ENCODE measurements around the gene LMAN2L.

The LMAN2L gene

DNA sequence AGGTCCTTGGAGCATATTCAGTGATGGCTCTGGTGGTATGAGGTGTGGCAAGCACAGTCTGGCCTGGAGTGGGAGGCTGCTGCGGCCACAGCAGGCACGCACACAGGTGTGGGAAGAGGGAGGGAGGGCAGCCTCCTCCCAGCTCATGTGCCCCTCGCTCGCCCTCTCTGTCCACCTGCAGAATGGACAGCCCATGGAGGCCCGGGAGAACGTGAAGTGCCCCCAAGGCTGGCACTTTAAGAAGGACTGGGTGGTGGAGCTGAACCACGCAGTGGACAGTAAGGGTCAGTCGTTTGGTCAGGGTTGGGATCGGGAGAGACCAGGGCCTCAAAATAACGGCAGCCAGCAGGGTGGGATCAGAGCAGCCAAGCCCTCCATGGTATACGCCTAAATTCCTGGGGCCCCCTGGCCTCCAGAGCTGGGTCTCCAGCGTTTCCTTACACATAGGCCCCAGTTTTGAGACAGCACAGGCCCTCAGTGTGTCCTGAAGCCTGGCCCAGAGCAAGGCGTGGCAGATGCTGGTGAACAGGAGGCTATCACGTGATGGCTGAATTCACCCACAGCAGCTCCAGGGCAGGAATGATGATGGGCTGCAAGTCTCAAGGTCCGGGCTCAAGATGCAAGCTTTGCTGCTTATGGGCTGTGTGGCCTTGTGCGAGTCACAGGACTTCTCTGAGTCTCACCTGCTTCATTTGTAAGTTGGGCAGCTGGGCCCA is 49.4 kb downstream of the LMAN2L start:
- TF ChIP-seq, protein P1, sequence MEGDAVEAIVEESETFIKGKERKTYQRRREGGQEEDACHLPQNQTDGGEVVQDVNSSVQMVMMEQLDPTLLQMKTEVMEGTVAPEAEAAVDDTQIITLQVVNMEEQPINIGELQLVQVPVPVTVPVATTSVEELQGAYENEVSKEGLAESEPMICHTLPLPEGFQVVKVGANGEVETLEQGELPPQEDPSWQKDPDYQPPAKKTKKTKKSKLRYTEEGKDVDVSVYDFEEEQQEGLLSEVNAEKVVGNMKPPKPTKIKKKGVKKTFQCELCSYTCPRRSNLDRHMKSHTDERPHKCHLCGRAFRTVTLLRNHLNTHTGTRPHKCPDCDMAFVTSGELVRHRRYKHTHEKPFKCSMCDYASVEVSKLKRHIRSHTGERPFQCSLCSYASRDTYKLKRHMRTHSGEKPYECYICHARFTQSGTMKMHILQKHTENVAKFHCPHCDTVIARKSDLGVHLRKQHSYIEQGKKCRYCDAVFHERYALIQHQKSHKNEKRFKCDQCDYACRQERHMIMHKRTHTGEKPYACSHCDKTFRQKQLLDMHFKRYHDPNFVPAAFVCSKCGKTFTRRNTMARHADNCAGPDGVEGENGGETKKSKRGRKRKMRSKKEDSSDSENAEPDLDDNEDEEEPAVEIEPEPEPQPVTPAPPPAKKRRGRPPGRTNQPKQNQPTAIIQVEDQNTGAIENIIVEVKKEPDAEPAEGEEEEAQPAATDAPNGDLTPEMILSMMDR (IDR thresholded peaks at IDR 0.05; ENCODE audit: insufficient read depth, low read length, poor library complexity, severe bottlenecking): no peak
- Histone ChIP-seq H3K27me3 (replicated peaks; ENCODE audit: control insufficient read depth, insufficient read depth, low read length) (no peaks in the 10 kb centered on the region; the same call in 1 of the 2 replicates), H3K36me3 (ENCODE audit: control insufficient read depth, insufficient read depth, low read length) (no peaks in the 10 kb centered on the region), H3K4me3 (replicated peaks; ENCODE audit: low read depth, low read length) (no peak overlapping the region)
- DNase-seq (ENCODE audit: extremely low read depth, insufficient read length): no peak

DNA sequence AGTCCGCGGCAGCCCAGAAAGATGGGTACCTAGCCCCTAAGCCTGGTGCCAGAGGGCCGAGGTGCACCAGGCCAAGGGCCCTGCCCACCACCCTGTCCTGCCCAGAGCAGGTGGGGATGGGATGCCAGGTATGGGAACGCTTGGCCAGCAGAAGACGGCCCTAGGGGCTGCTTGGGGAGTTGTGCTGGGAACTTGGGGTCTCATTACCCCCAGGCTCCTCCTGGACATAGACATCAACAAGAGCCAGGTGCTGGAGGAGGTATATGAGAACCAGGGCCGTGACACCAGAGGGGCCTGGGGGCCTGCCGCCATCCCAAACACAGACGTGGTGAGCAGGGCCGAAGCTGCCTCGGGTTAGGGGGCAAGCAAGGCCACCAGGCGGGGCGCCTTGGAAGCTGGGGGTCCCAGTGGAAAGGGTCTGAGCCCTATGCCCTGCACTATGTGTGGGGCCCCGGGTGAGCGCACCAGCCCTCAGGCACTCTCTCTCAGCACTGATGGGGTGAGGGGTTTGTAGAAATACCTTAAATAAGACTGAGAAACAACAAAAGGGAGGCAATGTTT is 50.4 kb downstream of the LMAN2L start:
- H3K27me3 ChIP-seq (replicated peaks; ENCODE audit: control insufficient read depth, insufficient read depth, low read length): no peaks in the 10 kb centered on the region; the same call in 1 of the 2 replicates
- no peak for DNase-seq (ENCODE audit: extremely low read depth, insufficient read length)
- TF ChIP-seq, protein P1 (IDR thresholded peaks at IDR 0.05; ENCODE audit: insufficient read depth, low read length, poor library complexity, severe bottlenecking): no peak
- no peak overlapping the region for H3K4me3 ChIP-seq (replicated peaks; ENCODE audit: low read depth, low read length)
- H3K36me3 ChIP-seq (ENCODE audit: control insufficient read depth, insufficient read depth, low read length): no peaks in the 10 kb centered on the region

DNA sequence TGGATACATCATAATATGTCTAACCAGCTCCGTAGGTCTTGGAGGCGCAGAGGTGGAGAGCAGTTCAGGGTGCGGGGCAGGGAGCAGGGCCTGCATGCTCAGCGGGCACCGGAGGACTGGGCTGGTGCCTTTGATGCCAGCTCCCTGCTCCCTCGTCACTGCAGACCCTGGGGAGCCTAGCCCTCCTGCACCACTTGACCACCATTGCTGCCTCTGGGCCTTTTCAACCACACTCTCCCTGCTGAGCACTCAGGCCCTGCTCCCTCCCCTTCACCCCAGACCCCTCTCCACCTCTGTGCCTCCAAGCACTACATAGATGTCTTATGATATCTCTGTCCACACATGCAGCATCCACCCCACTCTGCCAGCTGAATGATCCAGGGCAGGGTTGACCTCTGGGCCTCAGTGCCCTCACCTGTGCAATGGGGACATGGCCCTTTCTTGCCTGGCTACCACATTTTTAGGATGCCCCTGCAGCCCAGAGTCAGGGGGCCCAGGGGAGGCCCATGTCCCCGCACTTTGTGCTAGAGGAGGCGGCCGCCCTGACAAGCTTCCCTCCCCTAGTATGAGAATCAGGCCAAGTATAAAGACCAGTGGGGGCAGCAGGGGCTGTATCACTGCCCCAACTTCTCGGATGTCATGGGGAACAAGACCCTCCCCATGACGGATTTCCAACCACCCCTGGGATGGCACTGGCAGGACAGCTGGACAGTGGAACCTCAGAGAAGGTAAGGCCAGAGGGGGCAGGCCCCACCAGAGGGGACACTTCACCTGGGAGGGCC is 51.0 kb downstream of the LMAN2L start:
- H3K27me3 ChIP-seq (replicated peaks; ENCODE audit: control insufficient read depth, insufficient read depth, low read length): no peaks in the 10 kb centered on the region; the same call in 1 of the 2 replicates
- DNase-seq (ENCODE audit: extremely low read depth, insufficient read length): no peak
- no peak overlapping the region for H3K4me3 ChIP-seq (replicated peaks; ENCODE audit: low read depth, low read length)
- TF ChIP-seq, protein P1 (IDR thresholded peaks at IDR 0.05; ENCODE audit: insufficient read depth, low read length, poor library complexity, severe bottlenecking): no peak
- no peaks in the 10 kb centered on the region for H3K36me3 ChIP-seq (ENCODE audit: control insufficient read depth, insufficient read depth, low read length)

DNA sequence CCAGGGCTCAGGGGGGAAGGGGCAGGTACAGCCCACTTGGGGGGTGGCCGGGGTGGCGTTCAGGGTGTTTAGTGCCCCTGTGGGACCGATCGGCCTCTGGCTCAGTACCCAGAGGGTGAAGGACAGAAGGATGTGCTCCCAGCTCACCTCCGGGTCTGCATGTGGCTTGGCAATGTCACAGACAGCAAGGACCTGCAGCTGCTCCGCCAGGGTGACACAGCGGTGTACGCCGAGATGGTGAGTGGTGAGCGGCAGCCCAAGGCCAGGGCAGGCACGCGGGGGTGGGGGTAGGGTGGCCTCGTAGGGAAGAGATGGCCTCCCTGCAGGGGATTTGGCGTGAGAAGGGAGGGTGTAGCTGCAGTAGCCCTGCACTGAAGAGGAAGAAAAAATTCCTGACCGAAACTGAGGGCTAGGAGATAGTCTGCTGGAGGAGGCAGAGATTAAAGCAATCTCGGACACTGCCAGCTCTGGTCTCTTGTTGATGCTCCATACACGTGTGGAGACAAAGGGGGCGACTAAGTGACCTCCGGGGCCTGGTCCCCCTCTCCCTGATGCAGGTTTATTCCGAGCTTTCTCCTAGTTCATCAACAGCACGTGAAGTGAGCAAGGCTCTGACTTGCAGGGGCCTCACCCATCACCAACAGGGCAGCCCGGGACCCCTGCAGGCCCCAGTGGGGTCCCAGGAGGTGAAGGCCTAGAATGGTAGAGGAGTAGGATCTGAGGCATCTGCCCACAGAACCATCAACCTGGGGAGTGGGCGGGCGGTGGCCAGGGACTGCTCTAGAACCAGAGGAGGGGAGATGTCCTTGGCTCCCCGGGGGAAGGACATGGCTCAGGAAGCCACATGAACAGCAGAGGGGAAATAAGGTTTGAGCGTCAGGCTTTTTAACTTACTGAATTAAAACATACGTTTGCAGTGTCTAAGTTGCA is 51.9 kb downstream of the LMAN2L start:
- Histone ChIP-seq H3K4me3 (replicated peaks; ENCODE audit: low read depth, low read length) (no peak overlapping the region), H3K27me3 (replicated peaks; ENCODE audit: control insufficient read depth, insufficient read depth, low read length) (no peaks in the 10 kb centered on the region; the same call in 1 of the 2 replicates), H3K36me3 (ENCODE audit: control insufficient read depth, insufficient read depth, low read length) (no peaks in the 10 kb centered on the region)
- no peak for DNase-seq (ENCODE audit: extremely low read depth, insufficient read length)
- TF ChIP-seq, protein P1 (IDR thresholded peaks at IDR 0.05; ENCODE audit: insufficient read depth, low read length, poor library complexity, severe bottlenecking): no peak

DNA sequence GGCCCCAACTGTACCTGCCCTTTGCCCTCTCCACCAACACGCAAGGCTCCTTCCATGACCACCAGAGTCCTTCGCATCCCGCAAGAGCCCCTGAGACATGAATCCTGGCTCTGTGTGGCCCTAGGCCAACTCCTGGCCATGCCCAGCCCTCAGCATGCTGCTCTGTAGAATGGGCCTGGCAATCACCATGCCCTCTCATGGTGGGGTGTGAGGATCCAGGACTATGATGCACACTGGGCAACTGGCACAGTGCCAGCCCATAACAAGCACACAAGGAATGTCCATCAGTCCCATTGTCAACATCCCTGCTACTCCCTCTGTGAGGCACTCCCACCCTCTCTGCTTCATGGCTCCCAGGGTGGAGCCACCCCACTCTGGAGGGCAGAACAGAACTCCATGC is 52.6 kb downstream of the LMAN2L start:
- H3K27me3 ChIP-seq (replicated peaks; ENCODE audit: control insufficient read depth, insufficient read depth, low read length): no peaks in the 10 kb centered on the region; the same call in 1 of the 2 replicates
- TF ChIP-seq, protein P1 (IDR thresholded peaks at IDR 0.05; ENCODE audit: insufficient read depth, low read length, poor library complexity, severe bottlenecking): no peak
- no peaks in the 10 kb centered on the region for H3K36me3 ChIP-seq (ENCODE audit: control insufficient read depth, insufficient read depth, low read length)
- H3K4me3 ChIP-seq (replicated peaks; ENCODE audit: low read depth, low read length): no peak overlapping the region
- no peak for DNase-seq (ENCODE audit: extremely low read depth, insufficient read length)
